Subcutaneous abdominal adipose tissue (tissue), 5 donors: ENCODE measurements around the gene COX6A2.
A peak's percentile ranks its signal among the peaks of the same experiment; 100 is the strongest.
"Not testable (repeated sequence)": the region's sequence is repeated elsewhere in the genome, so short reads cannot be mapped to it uniquely, and the experiment has no call there.

ENCODE experiments used
- H3K27ac ChIP-seq: one replicate; pipeline ENCODE4 v1.7.0; 2013; ENCODE audit warnings: low read depth, mild to moderate bottlenecking, inconsistent platforms, low read length, moderate library complexity
- H3K27me3 ChIP-seq, 5 donors: one replicate each; pipeline ENCODE4 v1.7.0; 2013; ENCODE audit warnings: low read length in 5 of 5, inconsistent platforms in 1 of 5; ENCODE audit not compliant: control insufficient read depth in 5 of 5, insufficient read depth in 4 of 5
- H3K36me3 ChIP-seq, 5 donors: one replicate each; pipeline ENCODE4 v1.7.0; 2013; ENCODE audit warnings: low read length in 5 of 5; ENCODE audit not compliant: control insufficient read depth in 5 of 5, insufficient read depth in 5 of 5
- H3K4me1 ChIP-seq, 5 donors: one replicate each; pipeline ENCODE4 v1.7.0; 2013; ENCODE audit warnings: low read length in 5 of 5, mild to moderate bottlenecking in 3 of 5, moderate library complexity in 1 of 5; ENCODE audit not compliant: control insufficient read depth in 5 of 5, insufficient read depth in 5 of 5
- H3K4me3 ChIP-seq, 5 donors: one replicate each; pipeline ENCODE4 v1.7.0; 2013; ENCODE audit warnings: low read length in 5 of 5, low read depth in 1 of 5
- H3K9ac ChIP-seq, 5 donors: one replicate each; pipeline ENCODE4 v1.7.0; 2013; ENCODE audit warnings: low read length in 5 of 5, mild to moderate bottlenecking in 4 of 5, moderate library complexity in 3 of 5
- H3K9me3 ChIP-seq, 5 donors: one replicate each; pipeline ENCODE4 v1.7.0; 2013; ENCODE audit warnings: low read length in 5 of 5; ENCODE audit not compliant: control insufficient read depth in 5 of 5
- donor health status: healthy.
- donor health status: healthy.
- donor health status: healthy.
- donor health status: healthy.
- donor health status: healthy.

COX6A2 gene

GRCh38 chr16:31453255-31454204 lies 25.4 kb upstream of the COX6A2 start:
- Histone ChIP-seq H3K36me3 (peaks cover 0 to 3% (median 0%) of the 10 kb centered on the region in 5 donors), H3K27ac (peak overlapping the region; percentile 67), H3K4me3 (peak overlapping the region in 4 of 5 donors; percentile 2 to 54 (median 38)), H3K4me1 (peaks cover 21 to 67% (median 54%) of the 10 kb centered on the region in 5 donors), H3K9ac (peak overlapping the region in 2 of 5 donors; percentile 38 to 49), H3K27me3 (no peaks in the 10 kb centered on the region), H3K9me3 (no peaks in the 10 kb centered on the region)

DNA sequence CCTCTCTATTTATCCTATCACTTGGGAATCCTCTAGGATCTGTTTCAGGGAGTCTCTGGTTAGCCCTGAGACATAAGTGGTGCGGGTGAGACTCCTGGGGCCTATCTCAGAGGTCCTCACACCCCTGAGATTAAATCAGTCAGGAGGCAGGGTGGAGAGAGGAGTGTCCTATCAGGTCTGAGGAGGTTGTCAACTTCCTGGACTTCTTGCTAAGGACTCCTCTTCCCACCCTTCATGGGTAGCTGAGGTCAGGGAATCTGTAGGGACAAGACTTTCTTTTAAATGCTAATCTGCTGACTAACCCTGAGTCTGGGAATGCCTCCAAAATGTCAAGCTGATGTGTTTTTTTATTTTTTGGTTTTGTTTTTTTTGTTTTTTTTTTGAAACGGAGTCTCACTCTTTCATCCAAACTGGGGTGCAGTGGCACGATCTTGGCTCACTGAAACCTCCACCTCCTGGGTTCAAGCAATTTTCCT lies 24.5 kb upstream of the COX6A2 start:
- H3K36me3 ChIP-seq = peaks cover 0 to 3% (median 0%) of the 10 kb centered on the region in 5 donors
- no peaks in the 10 kb centered on the region for H3K27me3 ChIP-seq
- H3K27ac ChIP-seq = peak overlapping the region; percentile 67
- no peaks in the 10 kb centered on the region for H3K9me3 ChIP-seq
- H3K4me1 ChIP-seq = peaks cover 16 to 58% (median 46%) of the 10 kb centered on the region in 5 donors
- H3K9ac ChIP-seq = peak overlapping the region in 1 of 5 donors; percentile 19
- H3K4me3 ChIP-seq = no peak overlapping the region

DNA sequence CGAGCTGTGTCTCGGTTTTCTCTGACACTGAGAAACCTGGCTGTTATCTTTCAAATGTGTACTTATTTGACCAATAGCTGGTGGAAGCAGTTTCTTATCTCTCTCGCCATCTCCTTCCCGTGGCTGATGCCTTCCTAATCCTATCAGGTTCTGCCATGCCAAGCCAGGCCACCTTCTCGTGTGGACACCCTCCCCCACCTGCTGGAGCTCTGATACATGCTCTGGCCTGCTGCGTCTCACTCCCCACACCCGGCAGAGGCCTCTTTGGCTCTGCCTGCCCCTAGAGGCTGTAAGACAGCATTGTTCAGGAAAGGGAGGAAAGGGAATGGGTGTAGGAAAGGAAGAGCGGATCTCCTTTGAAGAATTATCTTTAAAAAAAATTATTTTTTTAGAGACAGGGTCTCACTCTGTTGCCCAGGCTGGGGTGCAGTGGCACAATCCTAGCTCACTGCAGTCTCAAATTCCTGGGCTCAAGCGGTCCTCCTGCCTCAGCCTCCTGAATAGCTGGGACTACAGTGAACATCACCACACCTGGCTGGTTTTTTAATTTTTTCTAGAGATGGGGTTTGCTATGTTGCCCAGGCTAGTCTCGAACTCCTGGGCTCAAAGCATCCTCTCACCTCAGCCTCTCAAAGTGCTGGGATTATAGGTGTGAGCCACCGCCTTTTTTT lies 23.7 kb upstream of the COX6A2 start:
- Histone ChIP-seq H3K36me3 (peaks cover 0 to 3% (median 0%) of the 10 kb centered on the region in 5 donors), H3K27me3 (no peaks in the 10 kb centered on the region), H3K27ac (peak overlapping the region; percentile 50), H3K9ac (no peak overlapping the region), H3K4me3 (no peak overlapping the region), H3K4me1 (peaks cover 13 to 49% (median 37%) of the 10 kb centered on the region in 5 donors), H3K9me3 (no peaks in the 10 kb centered on the region)

DNA sequence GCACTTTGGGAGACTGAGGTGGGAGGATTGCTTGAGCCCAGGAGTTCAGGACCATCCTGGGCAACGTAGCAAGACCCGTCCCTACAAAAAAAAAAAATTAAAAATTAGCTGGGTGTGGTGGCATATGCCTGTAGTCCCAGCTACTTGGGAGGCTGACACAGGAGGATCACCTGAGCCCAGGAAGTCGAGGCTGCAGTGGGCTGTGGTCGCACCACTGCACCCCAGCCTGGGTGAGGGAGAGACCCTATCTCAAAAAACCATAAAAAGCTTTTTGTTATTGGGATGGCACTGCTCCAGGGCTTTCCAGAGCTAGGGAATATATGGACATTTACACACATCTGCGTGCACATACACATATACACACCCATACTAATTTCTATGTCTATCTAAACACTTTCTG lies 23.0 kb upstream of the COX6A2 start:
- Histone ChIP-seq H3K4me1 (peaks cover 13 to 44% (median 32%) of the 10 kb centered on the region in 5 donors), H3K36me3 (peaks cover 0 to 3% (median 0%) of the 10 kb centered on the region in 5 donors), H3K27me3 (no peaks in the 10 kb centered on the region), H3K4me3 (no peak overlapping the region), H3K9ac (no peak overlapping the region), H3K9me3 (no peaks in the 10 kb centered on the region), H3K27ac (no peak overlapping the region)

GRCh38 chr16:31445931-31446330 lies 17.8 kb upstream of the COX6A2 start:
- H3K4me1 ChIP-seq = peaks cover 0 to 16% (median 11%) of the 10 kb centered on the region in 5 donors
- not testable (repeated sequence) for H3K4me3 ChIP-seq, H3K27me3 ChIP-seq, H3K9ac ChIP-seq, H3K27ac ChIP-seq, H3K36me3 ChIP-seq, H3K9me3 ChIP-seq

DNA sequence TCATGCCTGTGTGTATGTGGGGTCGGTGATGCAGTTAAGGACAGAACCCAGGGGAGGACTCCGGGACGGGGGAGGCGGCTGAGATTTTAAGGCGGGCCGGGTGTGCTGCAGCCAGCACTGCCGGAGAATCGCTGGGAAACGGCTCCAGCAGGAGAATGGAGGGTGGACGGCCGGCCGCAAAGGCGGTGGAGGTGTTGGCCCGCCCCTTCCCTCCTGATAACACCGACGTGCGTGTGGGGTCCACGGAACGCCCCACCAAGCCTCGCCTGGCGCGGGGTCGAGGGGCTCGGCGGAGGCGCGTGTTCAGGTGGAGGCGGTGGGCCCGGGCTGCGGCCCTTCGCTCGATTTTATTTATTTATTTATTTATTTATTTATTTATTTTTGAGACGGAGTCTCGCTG lies 13.8 kb upstream of the COX6A2 start:
- Histone ChIP-seq H3K36me3 (no peaks in the 10 kb centered on the region), H3K27ac (no peak overlapping the region), H3K4me1 (peaks cover 0 to 16% (median 11%) of the 10 kb centered on the region in 5 donors), H3K9ac (peak overlapping the region in 3 of 5 donors; percentile 71 to 87 (median 82)), H3K27me3 (no peaks in the 10 kb centered on the region), H3K4me3 (peak overlapping the region in 4 of 5 donors; percentile 28 to 84 (median 80)), H3K9me3 (no peaks in the 10 kb centered on the region)

DNA sequence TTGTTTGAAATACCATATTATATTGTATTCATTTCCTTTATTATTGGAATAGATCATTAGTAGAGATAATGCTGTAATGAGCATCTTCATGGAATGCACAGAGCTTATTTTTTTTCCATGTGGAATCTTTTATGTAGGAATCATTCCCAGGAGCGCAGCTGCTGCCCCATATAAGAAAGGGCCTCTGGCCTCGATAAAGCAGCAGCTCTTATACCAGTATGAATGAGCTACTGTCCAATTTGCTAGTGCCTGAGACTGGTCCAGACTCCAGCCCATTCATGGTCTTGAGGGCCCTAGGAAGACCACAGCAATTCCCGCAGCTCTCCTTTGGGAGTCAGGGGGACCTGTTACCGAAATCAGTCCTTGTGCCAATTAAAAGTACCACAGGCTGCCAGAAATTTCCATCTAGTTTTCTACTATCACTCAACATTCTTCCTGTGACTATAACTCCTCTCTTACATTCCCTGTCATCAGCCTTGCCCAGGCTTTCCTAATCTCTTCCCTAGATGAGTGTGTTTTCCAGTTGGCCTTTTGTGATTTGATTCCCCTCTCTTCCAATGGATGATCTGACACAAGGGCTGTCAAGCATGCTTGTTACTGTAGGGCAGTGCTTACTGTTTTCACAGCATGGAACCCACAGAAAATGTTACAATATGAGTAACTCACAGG lies 12.5 kb upstream of the COX6A2 start:
- no peaks in the 10 kb centered on the region for H3K36me3 ChIP-seq
- no peaks in the 10 kb centered on the region for H3K27me3 ChIP-seq
- H3K4me3 ChIP-seq = no peak overlapping the region
- no peaks in the 10 kb centered on the region for H3K9me3 ChIP-seq
- no peak overlapping the region for H3K9ac ChIP-seq
- H3K4me1 ChIP-seq = peaks cover 0 to 16% (median 11%) of the 10 kb centered on the region in 5 donors
- no peak overlapping the region for H3K27ac ChIP-seq

DNA sequence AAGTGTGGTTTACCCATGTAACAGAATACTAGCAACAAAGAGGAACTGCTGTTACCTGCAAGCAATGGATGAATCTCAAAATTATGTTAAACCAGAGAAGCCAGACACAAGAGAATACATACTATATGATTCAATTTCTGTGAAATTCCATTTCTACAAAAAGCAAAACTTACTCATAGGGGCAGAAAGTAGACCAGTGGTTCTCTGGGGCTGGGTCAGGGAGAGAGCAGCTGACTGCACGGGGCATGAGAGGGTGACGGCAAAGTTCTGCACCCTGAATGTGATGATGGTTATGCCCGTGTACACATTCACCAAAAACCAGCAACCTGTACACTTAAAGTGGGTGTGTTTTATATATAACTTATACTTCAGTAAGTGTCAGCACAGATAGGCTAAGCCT lies 11.4 kb upstream of the COX6A2 start:
- H3K4me3 ChIP-seq = no peak overlapping the region
- no peak overlapping the region for H3K27ac ChIP-seq
- no peaks in the 10 kb centered on the region for H3K9me3 ChIP-seq
- no peak overlapping the region for H3K9ac ChIP-seq
- H3K36me3 ChIP-seq = no peaks in the 10 kb centered on the region
- H3K4me1 ChIP-seq = peaks cover 0 to 16% (median 11%) of the 10 kb centered on the region in 5 donors
- H3K27me3 ChIP-seq = no peaks in the 10 kb centered on the region

DNA sequence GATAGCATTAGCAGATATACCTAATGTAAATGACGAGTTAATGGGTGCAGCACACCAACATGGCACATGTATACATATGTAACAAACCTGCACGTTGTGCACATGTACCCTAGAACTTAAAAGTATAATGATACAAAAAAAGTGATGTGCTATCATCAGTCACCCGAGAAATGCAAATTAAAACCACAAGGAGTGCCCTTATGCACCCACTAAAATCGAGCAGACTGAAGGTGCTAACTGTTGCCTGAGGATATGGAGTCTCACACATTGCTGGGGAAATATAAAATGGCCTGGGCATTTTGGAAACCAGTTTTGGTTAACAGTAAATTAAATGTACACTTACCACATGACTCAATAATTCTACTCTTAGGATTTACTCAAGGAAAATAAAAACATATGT lies 10.9 kb upstream of the COX6A2 start:
- not testable (repeated sequence) for H3K9ac ChIP-seq

More for the DNA sequence above, 10.9 kb upstream of the COX6A2 start:
- not testable (repeated sequence) for H3K27me3 ChIP-seq, H3K27ac ChIP-seq, H3K36me3 ChIP-seq, H3K9me3 ChIP-seq, H3K4me3 ChIP-seq
- H3K4me1 ChIP-seq = peaks cover 0 to 16% (median 11%) of the 10 kb centered on the region in 5 donors
